ENCODE data around the gene USH2A. TPM values are rescaled to one million over a fixed set of nuclear protein-coding genes. Genes with fewer than 3 reads are reported as not detected.

The USH2A gene
- total RNA-seq, 2 donors from 2014 or later: 0.62 to 3.1 TPM

GRCh38 chr1:215878843-215879242 is 544.4 kb downstream of the USH2A start:
- no peak overlapping the region for H3K9ac ChIP-seq (ENCODE audit: extremely low read depth, low read length, poor library complexity, severe bottlenecking)
- no peak overlapping the region for H3K4me3 Mint-ChIP-seq
- no peak overlapping the region for H3K27ac Mint-ChIP-seq
- H3K9me3 ChIP-seq (ENCODE audit: control insufficient read depth, low read length): no peaks in the 10 kb centered on the region
- no peaks in the 10 kb centered on the region for H3K27me3 Mint-ChIP-seq (ENCODE audit: insufficient read depth)
- H3K27me3 ChIP-seq (ENCODE audit: control insufficient read depth, insufficient read depth, low read length, poor library complexity, severe bottlenecking): no peaks in the 10 kb centered on the region
- H3K36me3 Mint-ChIP-seq (ENCODE audit: low read depth): no peaks in the 10 kb centered on the region
- no peak for DNase-seq
- H3K27ac ChIP-seq (ENCODE audit: low read depth, low read length): no peak overlapping the region
- no peak overlapping the region for H3K4me3 ChIP-seq (ENCODE audit: low read length)
- H3K36me3 ChIP-seq (ENCODE audit: control insufficient read depth, insufficient read depth, low read length): no peaks in the 10 kb centered on the region
- no peaks in the 10 kb centered on the region for H3K9me3 Mint-ChIP-seq
- TF ChIP-seq CTCF (conservative IDR thresholded peaks at IDR 0.05): no peak
- H3K4me1 ChIP-seq (ENCODE audit: control insufficient read depth, insufficient read depth, low read length): no peaks in the 10 kb centered on the region
- peaks cover 2% of the 10 kb centered on the region for H3K4me1 Mint-ChIP-seq
- 92 to 95% methylated on average over 5 of the region's 5 CpGs for WGBS, 2 experiments (ENCODE audit: insufficient coverage in 1 of 2, insufficient read length in 1 of 2)

DNA sequence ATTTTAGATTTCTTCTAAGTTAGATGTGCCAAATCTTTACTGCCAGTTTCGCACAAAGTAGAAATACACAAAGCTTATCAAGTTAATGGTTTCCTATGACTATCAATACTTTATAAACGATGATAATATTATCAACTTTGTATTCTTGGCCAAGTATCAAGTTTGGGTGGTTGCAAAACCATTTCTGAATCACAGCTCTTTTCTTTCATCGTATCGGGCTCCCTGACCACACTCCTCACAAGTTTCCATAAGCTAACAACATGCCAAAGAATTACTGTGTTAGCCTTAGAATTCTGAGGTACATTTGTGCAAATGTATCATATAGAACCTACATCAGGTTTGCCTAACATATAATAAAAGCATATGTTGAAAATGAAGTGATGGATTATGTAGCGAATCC is 545.1 kb downstream of the USH2A start:
- Histone ChIP-seq H3K9ac (ENCODE audit: extremely low read depth, low read length, poor library complexity, severe bottlenecking) (no peak overlapping the region), H3K4me1 (ENCODE audit: control insufficient read depth, insufficient read depth, low read length) (no peaks in the 10 kb centered on the region), H3K36me3 (ENCODE audit: control insufficient read depth, insufficient read depth, low read length) (no peaks in the 10 kb centered on the region), H3K4me3 (ENCODE audit: low read length) (no peak overlapping the region), H3K9me3 (ENCODE audit: control insufficient read depth, low read length) (no peaks in the 10 kb centered on the region), H3K27ac (ENCODE audit: low read depth, low read length) (no peak overlapping the region), H3K27me3 (ENCODE audit: control insufficient read depth, insufficient read depth, low read length, poor library complexity, severe bottlenecking) (no peaks in the 10 kb centered on the region)
- no peaks in the 10 kb centered on the region for H3K36me3 Mint-ChIP-seq (ENCODE audit: low read depth)
- TF ChIP-seq CTCF (conservative IDR thresholded peaks at IDR 0.05): no peak
- DNase-seq: no peak
- 83 to 91% methylated on average over 2 to 5 of the region's 5 CpGs for WGBS, 2 experiments (ENCODE audit: insufficient coverage in 1 of 2, insufficient read length in 1 of 2)
- H3K27me3 Mint-ChIP-seq (ENCODE audit: insufficient read depth): no peaks in the 10 kb centered on the region
- no peak overlapping the region for H3K4me3 Mint-ChIP-seq
- H3K27ac Mint-ChIP-seq: no peak overlapping the region
- H3K9me3 Mint-ChIP-seq: no peaks in the 10 kb centered on the region
- H3K4me1 Mint-ChIP-seq: peaks cover 2% of the 10 kb centered on the region

GRCh38 chr1:215877452-215877951 is 545.7 kb downstream of the USH2A start:
- no peaks in the 10 kb centered on the region for H3K4me1 ChIP-seq (ENCODE audit: control insufficient read depth, insufficient read depth, low read length)
- Mint-ChIP-seq H3K27me3 (ENCODE audit: insufficient read depth) (no peaks in the 10 kb centered on the region), H3K4me1 (peaks cover 2% of the 10 kb centered on the region), H3K36me3 (ENCODE audit: low read depth) (no peaks in the 10 kb centered on the region), H3K4me3 (no peak overlapping the region), H3K9me3 (no peaks in the 10 kb centered on the region), H3K27ac (no peak overlapping the region)
- no peak overlapping the region for H3K4me3 ChIP-seq (ENCODE audit: low read length)
- no peak overlapping the region for H3K27ac ChIP-seq (ENCODE audit: low read depth, low read length)
- no peaks in the 10 kb centered on the region for H3K36me3 ChIP-seq (ENCODE audit: control insufficient read depth, insufficient read depth, low read length)
- TF ChIP-seq CTCF (conservative IDR thresholded peaks at IDR 0.05): no peak
- no peaks in the 10 kb centered on the region for H3K27me3 ChIP-seq (ENCODE audit: control insufficient read depth, insufficient read depth, low read length, poor library complexity, severe bottlenecking)
- no peak for DNase-seq
- 82 to 100% methylated on average over 1 to 5 of the region's 5 CpGs for WGBS, 2 experiments (ENCODE audit: insufficient coverage in 1 of 2, insufficient read length in 1 of 2)
- H3K9ac ChIP-seq (ENCODE audit: extremely low read depth, low read length, poor library complexity, severe bottlenecking): no peak overlapping the region
- H3K9me3 ChIP-seq (ENCODE audit: control insufficient read depth, low read length): no peaks in the 10 kb centered on the region

All from endodermal cell (in vitro differentiated cells).